Activated T-helper 17 cell treated with anti-CD3 and anti-CD28 coated beads, Interleukin-2, amount 50 U/mL, for 72 hours (primary cell): ENCODE measurements around the gene SVIL. TPM values are rescaled to one million over a fixed set of nuclear protein-coding genes. Genes with fewer than 3 reads are reported as not detected.
"Not testable (repeated sequence)": the region's sequence is repeated elsewhere in the genome, so short reads cannot be mapped to it uniquely, and the experiment has no call there.

ENCODE experiments used
- ATAC-seq: fragments of 150-1000 bp; cut with Tn5 transposase; replicated peaks from 2 replicates; pipeline ENCODE4 v1.10.0; 2021; ENCODE audit warnings: mild to moderate bottlenecking, moderate library complexity
- H3K27ac Mint-ChIP-seq: one replicate; pipeline ENCODE4 v1.8.0; 2022; ENCODE audit warnings: mixed read lengths
- H3K27me3 Mint-ChIP-seq: one replicate; pipeline ENCODE4 v1.8.0; 2022; ENCODE audit warnings: mixed read lengths
- H3K36me3 Mint-ChIP-seq: one replicate; pipeline ENCODE4 v1.8.0; 2022; ENCODE audit warnings: low read depth, mild to moderate bottlenecking, mixed read lengths
- H3K4me1 Mint-ChIP-seq: one replicate; pipeline ENCODE4 v1.8.0; 2022; ENCODE audit warnings: mixed read lengths
- H3K4me3 Mint-ChIP-seq: one replicate; pipeline ENCODE4 v1.8.0; 2022; ENCODE audit warnings: mild to moderate bottlenecking, mixed read lengths
- H3K9me3 Mint-ChIP-seq: one replicate; pipeline ENCODE4 v1.8.0; 2022; ENCODE audit warnings: mixed read lengths
- total RNA-seq, 2 donors: library from RNA; stranded (reverse); gene quantifications; one replicate each; pipeline ENCODE4 v1.2.3, GENCODE V29; 2022

SVIL gene
- total RNA-seq, 2 donors from 2014 or later, result 10.7 to 16.2 TPM

DNA sequence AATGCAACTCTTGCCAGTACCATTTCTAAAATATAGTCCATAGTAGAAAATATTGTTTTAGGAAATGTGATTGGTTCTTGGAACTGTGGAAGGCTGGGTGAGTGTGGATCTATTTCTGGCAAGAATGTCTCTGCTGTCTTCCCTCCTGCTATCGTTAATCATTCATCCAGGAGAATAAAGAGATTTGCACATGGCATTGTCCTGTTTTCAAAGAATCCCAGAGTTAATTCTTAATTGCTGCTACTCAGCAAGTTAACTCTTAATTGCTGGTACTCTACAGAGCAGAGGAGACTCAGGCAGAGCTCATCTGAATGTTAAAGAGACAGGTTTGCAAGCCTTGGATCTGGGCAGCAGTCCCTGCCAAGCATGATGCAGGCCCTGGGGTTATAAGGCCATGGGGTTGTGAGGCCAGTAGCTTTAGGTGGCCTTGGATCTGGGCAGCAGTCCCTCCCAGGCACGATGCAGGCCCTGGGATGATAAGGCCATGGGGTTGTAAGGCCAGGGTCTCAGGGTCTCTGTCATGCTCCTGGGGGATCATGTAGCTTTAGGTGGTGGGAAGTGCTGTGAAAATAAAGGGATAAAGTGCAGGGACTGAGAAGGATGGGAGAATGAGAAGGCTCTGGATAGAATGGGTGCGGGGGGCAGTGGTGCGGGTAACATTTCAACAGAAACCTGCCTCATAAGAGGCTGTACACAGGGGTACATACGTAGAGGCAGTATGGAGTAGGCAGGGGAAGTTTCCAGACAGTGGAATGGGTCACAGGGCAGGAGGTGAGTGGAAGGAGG lies 162.3 kb downstream of the SVIL start:
- Mint-ChIP-seq H3K9me3 (no peaks in the 10 kb centered on the region), H3K27ac (peak overlapping the region; percentile 80)

GRCh38 chr10:29471544-29471859 lies 163.3 kb downstream of the SVIL start:
- Mint-ChIP-seq H3K27me3 (no peaks in the 10 kb centered on the region), H3K36me3 (peaks cover 74% of the 10 kb centered on the region), H3K4me1 (no peaks in the 10 kb centered on the region), H3K4me3 (no peak overlapping the region), H3K27ac (peak overlapping the region; percentile 80), H3K9me3 (no peaks in the 10 kb centered on the region)
- ATAC-seq, result peak; percentile 39

More for the DNA sequence above, 162.3 kb downstream of the SVIL start:
- peaks cover 68% of the 10 kb centered on the region for H3K36me3 Mint-ChIP-seq
- H3K27me3 Mint-ChIP-seq, result no peaks in the 10 kb centered on the region
- no peak overlapping the region for H3K4me3 Mint-ChIP-seq
- H3K4me1 Mint-ChIP-seq, result no peaks in the 10 kb centered on the region
- no peak for ATAC-seq

GRCh38 chr10:29470843-29471543 lies 163.8 kb downstream of the SVIL start:
- Mint-ChIP-seq H3K36me3 (peaks cover 80% of the 10 kb centered on the region), H3K9me3 (no peaks in the 10 kb centered on the region), H3K4me1 (no peaks in the 10 kb centered on the region), H3K27me3 (no peaks in the 10 kb centered on the region), H3K27ac (peak overlapping the region; percentile 80), H3K4me3 (no peak overlapping the region)
- ATAC-seq, result no peak

- H3K27me3 Mint-ChIP-seq, result no peaks in the 10 kb centered on the region
- no peak for ATAC-seq
- no peaks in the 10 kb centered on the region for H3K4me1 Mint-ChIP-seq
- no peak overlapping the region for H3K27ac Mint-ChIP-seq
- peaks cover 85% of the 10 kb centered on the region for H3K36me3 Mint-ChIP-seq
- H3K9me3 Mint-ChIP-seq, result no peaks in the 10 kb centered on the region
- H3K4me3 Mint-ChIP-seq, result no peak overlapping the region
Observed at GRCh38 chr10:29470355-29470705, 164.4 kb downstream of the SVIL start.

DNA sequence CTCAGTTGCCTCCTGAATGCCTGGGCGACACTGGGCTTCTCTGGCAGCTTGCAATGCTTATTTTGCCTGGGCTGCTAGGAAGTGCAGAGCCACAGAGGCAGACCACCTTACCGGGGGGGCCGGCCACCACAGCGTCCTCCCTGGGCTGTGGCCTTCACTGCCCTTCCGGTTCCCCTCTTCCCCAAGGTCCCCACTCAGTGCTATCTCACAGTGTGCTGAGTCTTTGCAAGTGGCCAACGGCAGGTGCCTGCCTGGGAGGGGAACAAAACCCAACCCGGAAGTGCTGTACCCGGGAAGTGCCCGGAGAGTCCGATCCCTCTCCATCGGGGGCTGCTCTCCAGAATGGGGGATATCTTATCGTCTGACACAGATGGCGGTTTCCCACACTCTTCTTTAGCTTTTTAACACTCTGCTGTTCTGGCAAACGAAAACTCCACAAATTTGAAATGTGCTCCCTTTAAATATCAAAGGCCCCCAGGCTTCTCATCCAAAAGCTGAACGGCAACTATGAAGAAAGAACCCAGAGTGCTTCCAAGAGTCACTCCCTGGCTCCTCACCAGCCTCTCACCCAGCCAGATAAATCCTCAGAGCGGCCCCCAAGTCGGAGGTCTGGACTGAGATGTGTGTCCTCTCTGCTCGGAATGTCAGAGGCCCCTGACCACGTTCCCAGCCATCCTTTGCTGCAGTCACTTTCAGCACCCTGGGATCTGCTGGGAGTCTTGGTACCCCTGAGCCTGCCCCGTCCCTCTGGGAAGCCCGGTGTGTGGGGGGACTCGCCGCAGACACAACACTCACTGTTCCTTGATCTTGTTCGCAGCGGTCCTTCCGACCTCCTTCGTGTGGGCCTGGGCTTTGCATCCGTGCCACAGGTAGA lies 165.1 kb downstream of the SVIL start:
- H3K9me3 Mint-ChIP-seq, result no peaks in the 10 kb centered on the region
- H3K27ac Mint-ChIP-seq, result no peak overlapping the region
- no peaks in the 10 kb centered on the region for H3K4me1 Mint-ChIP-seq
- no peak overlapping the region for H3K4me3 Mint-ChIP-seq
- peaks cover 91% of the 10 kb centered on the region for H3K36me3 Mint-ChIP-seq
- no peak for ATAC-seq
- H3K27me3 Mint-ChIP-seq, result no peaks in the 10 kb centered on the region

GRCh38 chr10:29465384-29465783 lies 169.4 kb downstream of the SVIL start:
- no peaks in the 10 kb centered on the region for H3K27me3 Mint-ChIP-seq
- no peak overlapping the region for H3K4me3 Mint-ChIP-seq
- no peaks in the 10 kb centered on the region for H3K4me1 Mint-ChIP-seq
- ATAC-seq, result no peak
- peaks cover 3% of the 10 kb centered on the region for H3K9me3 Mint-ChIP-seq
- no peak overlapping the region for H3K27ac Mint-ChIP-seq
- peaks cover 87% of the 10 kb centered on the region for H3K36me3 Mint-ChIP-seq

- not testable (repeated sequence) for H3K27me3 Mint-ChIP-seq, H3K9me3 Mint-ChIP-seq, ATAC-seq, H3K4me3 Mint-ChIP-seq, H3K27ac Mint-ChIP-seq, H3K4me1 Mint-ChIP-seq
- peaks cover 87% of the 10 kb centered on the region for H3K36me3 Mint-ChIP-seq
Observed at GRCh38 chr10:29464671-29465171, 170.1 kb downstream of the SVIL start.

DNA sequence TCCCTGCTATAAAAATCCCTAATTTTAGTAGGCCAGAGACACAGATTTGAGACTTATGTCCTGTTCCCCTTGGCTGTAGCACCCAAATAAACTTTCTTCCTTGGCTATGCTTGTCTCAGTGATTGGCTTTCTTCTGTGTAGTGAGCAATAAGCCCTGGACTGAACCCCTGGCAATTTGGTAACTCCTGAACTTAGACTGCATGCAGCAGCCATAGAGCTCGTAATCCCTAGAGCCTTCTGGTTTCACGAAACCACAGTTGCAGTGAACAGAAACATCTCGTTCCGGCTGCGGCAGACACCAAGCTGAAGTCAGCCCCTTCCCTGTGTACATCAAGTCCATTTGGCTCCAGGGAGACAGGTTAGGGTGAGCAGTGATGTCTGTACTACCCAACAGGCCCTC lies 173.7 kb downstream of the SVIL start:
- Mint-ChIP-seq H3K4me3 (no peak overlapping the region), H3K9me3 (peaks cover 3% of the 10 kb centered on the region), H3K36me3 (peaks cover 85% of the 10 kb centered on the region), H3K4me1 (no peaks in the 10 kb centered on the region), H3K27ac (no peak overlapping the region), H3K27me3 (no peaks in the 10 kb centered on the region)
- ATAC-seq, result no peak

DNA sequence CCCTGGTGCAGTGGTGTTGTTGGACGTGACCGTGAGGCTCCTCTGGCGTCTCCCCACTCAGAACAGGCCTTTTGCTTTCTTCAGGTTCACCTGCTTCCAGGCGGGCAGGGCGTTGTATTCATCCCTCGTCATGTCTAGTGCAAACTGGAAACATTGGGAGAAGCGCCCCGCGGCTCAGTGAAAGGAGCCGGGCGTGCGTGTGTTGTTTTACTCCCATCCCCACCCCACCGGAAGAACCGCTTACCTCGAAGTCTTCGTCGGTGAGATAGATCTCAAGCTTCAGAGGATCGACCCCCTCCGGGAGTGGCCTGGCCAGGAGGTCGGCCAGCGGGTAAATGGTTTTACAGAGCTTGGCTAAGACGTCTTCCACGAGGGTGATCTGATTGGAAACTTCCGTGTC lies 176.6 kb downstream of the SVIL start:
- not testable (repeated sequence) for ATAC-seq, H3K4me3 Mint-ChIP-seq, H3K9me3 Mint-ChIP-seq, H3K27ac Mint-ChIP-seq, H3K27me3 Mint-ChIP-seq, H3K4me1 Mint-ChIP-seq
- H3K36me3 Mint-ChIP-seq, result peaks cover 65% of the 10 kb centered on the region

DNA sequence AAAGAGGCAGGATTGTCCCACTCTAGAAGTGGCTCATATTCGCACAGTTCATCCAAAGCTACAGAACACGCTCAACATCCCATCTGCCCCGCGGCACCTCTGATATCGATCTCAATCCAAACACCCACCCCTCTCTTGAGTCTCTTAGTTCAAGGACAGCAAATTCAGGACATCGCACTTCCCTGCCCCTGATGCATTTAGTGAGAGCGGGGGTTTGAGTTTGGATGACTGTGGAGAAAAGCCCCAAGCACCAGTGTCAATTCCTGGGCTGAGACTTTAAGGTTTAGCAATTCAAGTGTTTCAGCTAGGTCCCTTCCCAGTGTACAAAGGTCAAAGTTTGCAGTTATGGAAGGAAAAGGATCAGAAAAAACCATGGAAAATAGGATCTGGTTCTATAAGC lies 179.7 kb downstream of the SVIL start:
- no peaks in the 10 kb centered on the region for H3K27me3 Mint-ChIP-seq
- no peaks in the 10 kb centered on the region for H3K4me1 Mint-ChIP-seq
- H3K36me3 Mint-ChIP-seq, result peaks cover 38% of the 10 kb centered on the region
- ATAC-seq, result no peak
- no peaks in the 10 kb centered on the region for H3K9me3 Mint-ChIP-seq
- no peak overlapping the region for H3K27ac Mint-ChIP-seq
- H3K4me3 Mint-ChIP-seq, result no peak overlapping the region

GRCh38 chr10:29454250-29454649 lies 180.5 kb downstream of the SVIL start:
- peaks cover 29% of the 10 kb centered on the region for H3K36me3 Mint-ChIP-seq
- no peaks in the 10 kb centered on the region for H3K9me3 Mint-ChIP-seq
- no peaks in the 10 kb centered on the region for H3K27me3 Mint-ChIP-seq
- ATAC-seq, result no peak
- H3K27ac Mint-ChIP-seq, result no peak overlapping the region
- no peaks in the 10 kb centered on the region for H3K4me1 Mint-ChIP-seq
- H3K4me3 Mint-ChIP-seq, result no peak overlapping the region

DNA sequence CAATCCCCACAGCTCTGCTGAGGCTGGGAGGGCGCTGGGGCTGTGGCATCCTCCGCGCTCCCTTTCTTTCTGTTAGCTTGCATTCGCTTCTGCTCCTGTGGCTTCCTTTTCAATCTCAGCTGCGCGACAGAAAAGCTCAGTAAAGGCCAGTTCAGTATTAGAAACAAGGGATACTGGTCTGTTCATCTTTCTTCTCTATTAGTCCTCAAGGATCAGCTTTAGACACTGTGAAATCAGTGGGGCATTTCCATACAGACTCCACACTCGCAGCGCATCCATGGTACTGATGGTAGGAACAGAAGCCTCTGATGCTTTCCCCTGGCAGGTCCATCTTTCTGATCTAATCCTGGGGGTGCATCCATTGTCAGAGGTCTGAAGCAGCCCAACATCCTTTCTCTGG lies 182.2 kb downstream of the SVIL start:
- Mint-ChIP-seq H3K9me3 (no peaks in the 10 kb centered on the region), H3K27me3 (no peaks in the 10 kb centered on the region), H3K4me1 (no peaks in the 10 kb centered on the region), H3K36me3 (peaks cover 14% of the 10 kb centered on the region), H3K27ac (no peak overlapping the region), H3K4me3 (no peak overlapping the region)
- no peak for ATAC-seq

DNA sequence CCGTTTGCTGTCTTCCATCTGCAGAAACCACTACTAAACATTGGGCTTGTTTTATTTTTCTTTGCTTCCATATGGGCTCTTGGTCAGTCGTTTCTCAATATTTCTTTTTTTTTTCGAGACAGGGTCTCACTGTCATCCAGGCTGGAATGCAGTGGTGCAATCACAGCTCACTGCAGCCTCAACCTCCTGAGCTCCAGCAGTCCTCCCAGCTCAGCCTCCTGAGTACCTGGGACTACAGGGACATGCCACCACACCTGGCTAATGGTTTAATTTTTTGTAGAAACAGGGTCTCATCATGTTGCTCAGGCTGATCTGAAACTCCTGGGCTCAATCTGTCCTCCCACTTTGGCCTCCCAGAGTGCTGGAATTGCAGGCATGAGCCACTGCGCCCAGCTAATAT lies 182.8 kb downstream of the SVIL start:
- peaks cover 8% of the 10 kb centered on the region for H3K36me3 Mint-ChIP-seq

DNA sequence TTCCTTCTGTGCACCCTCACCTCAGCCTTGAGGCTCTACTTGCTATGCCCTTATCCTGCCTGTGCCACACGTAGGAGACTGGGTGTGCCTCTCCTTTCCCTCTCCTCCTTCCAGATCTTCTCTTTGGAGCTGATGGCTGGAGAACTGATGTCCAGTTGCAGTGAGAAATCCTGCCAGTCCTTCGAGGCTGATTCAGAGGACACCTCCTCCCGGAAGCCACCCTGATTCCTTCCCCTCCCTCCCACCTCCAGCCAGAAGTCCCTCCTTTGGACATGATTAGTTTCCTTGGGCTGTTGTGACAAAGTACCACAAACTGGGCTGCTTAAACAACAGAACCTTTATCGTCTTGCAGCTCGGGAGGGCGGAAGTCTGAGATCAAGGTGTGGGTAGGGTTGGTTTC lies 184.4 kb downstream of the SVIL start:
- Mint-ChIP-seq H3K27ac (no peak overlapping the region), H3K4me3 (no peak overlapping the region), H3K9me3 (no peaks in the 10 kb centered on the region), H3K27me3 (no peaks in the 10 kb centered on the region), H3K36me3 (no peaks in the 10 kb centered on the region), H3K4me1 (no peaks in the 10 kb centered on the region)
- ATAC-seq, result no peak

More for the DNA sequence above, 182.8 kb downstream of the SVIL start:
- Mint-ChIP-seq H3K4me1 (no peaks in the 10 kb centered on the region), H3K4me3 (no peak overlapping the region), H3K27ac (no peak overlapping the region), H3K27me3 (no peaks in the 10 kb centered on the region), H3K9me3 (no peaks in the 10 kb centered on the region)
- ATAC-seq, result no peak
